H9 (cell line): ENCODE measurements around the gene RANBP9. TPM values are rescaled to one million over a fixed set of nuclear protein-coding genes. Genes with fewer than 3 reads are reported as not detected.

Source experiments
- DNase-seq: peaks from one replicate; pipeline ENCODE4 v3.0.0-alpha.2; 2017
- H2AFZ ChIP-seq: one replicate; pipeline ENCODE4 v1.6.1; 2013; ENCODE audit warnings: mild to moderate bottlenecking, low read length, control low read depth, moderate library complexity
- H2AK5ac ChIP-seq: 2 replicates; pipeline ENCODE4 v1.6.1; 2013; ENCODE audit warnings: low read length, control low read depth, mixed read lengths; ENCODE audit not compliant: insufficient read length
- H2BK120ac ChIP-seq: one replicate; pipeline ENCODE4 v1.6.1; 2013; ENCODE audit warnings: low read depth, mild to moderate bottlenecking, low read length, control low read depth, inconsistent platforms; ENCODE audit not compliant: poor library complexity, severe bottlenecking
- H2BK12ac ChIP-seq: 2 replicates; pipeline ENCODE4 v1.6.1; 2013; ENCODE audit warnings: low read length, control low read depth, mixed read lengths, low read depth; ENCODE audit not compliant: insufficient read length
- H2BK15ac ChIP-seq: 2 replicates; pipeline ENCODE4 v1.6.1; 2013; ENCODE audit warnings: low read depth, low read length, control low read depth
- H2BK20ac ChIP-seq: one replicate; pipeline ENCODE4 v1.6.1; 2013; ENCODE audit warnings: low read depth, mild to moderate bottlenecking, low read length, control low read depth, inconsistent platforms; ENCODE audit not compliant: poor library complexity, severe bottlenecking
- H2BK5ac ChIP-seq: 2 replicates; pipeline ENCODE4 v1.6.1; 2013; ENCODE audit warnings: low read length, control low read depth, mixed read lengths; ENCODE audit not compliant: insufficient read length
- H3K14ac ChIP-seq: 2 replicates; pipeline ENCODE4 v1.6.1; 2013; ENCODE audit warnings: low read length, control low read depth; ENCODE audit not compliant: insufficient read depth
- H3K18ac ChIP-seq: 2 replicates; pipeline ENCODE4 v1.6.1; 2013; ENCODE audit warnings: low read depth, mild to moderate bottlenecking, mixed read lengths, low read length, control low read depth; ENCODE audit not compliant: insufficient read length
- H3K23ac ChIP-seq: 2 replicates; pipeline ENCODE4 v1.6.1; 2013; ENCODE audit warnings: low read length, control low read depth, mixed read lengths, low read depth; ENCODE audit not compliant: insufficient read length
- H3K23me2 ChIP-seq: 2 replicates; pipeline ENCODE4 v1.6.1; 2013; ENCODE audit warnings: low read depth, mild to moderate bottlenecking, mixed read lengths, low read length, control low read depth; ENCODE audit not compliant: insufficient read length, poor library complexity, severe bottlenecking
- H3K27ac ChIP-seq: 2 replicates; pipeline ENCODE4 v1.5.1; 2013; ENCODE audit warnings: low read length, control low read depth, mixed read lengths, low read depth; ENCODE audit not compliant: insufficient read length
- H3K27me3 ChIP-seq: 2 replicates; pipeline ENCODE4 v1.6.1; 2013; ENCODE audit warnings: low read length, control low read depth, inconsistent platforms; ENCODE audit not compliant: insufficient read depth
- H3K4ac ChIP-seq: 2 replicates; pipeline ENCODE4 v1.6.1; 2013; ENCODE audit warnings: low read depth, mild to moderate bottlenecking, control low read depth, inconsistent platforms, low read length, moderate library complexity
- H3K4me1 ChIP-seq: 2 replicates; pipeline ENCODE4 v1.6.1; 2013; ENCODE audit warnings: low read length, control low read depth, inconsistent platforms; ENCODE audit not compliant: insufficient read depth
- H3K4me2 ChIP-seq: 2 replicates; pipeline ENCODE4 v1.6.1; 2013; ENCODE audit warnings: low read length, control low read depth, mixed read lengths; ENCODE audit not compliant: insufficient read length, insufficient read depth
- H3K56ac ChIP-seq: 2 replicates; pipeline ENCODE4 v1.6.1; 2013; ENCODE audit warnings: low read depth, mild to moderate bottlenecking, mixed read lengths, low read length, control low read depth; ENCODE audit not compliant: insufficient read length
- H3K79me1 ChIP-seq: 2 replicates; pipeline ENCODE4 v1.6.1; 2013; ENCODE audit warnings: low read depth, mild to moderate bottlenecking, moderate library complexity, low read length, control low read depth, inconsistent platforms; ENCODE audit not compliant: insufficient read depth, poor library complexity, severe bottlenecking
- H3K79me2 ChIP-seq: 2 replicates; pipeline ENCODE4 v1.6.1; 2013; ENCODE audit warnings: low read length, control low read depth, inconsistent platforms; ENCODE audit not compliant: insufficient read depth
- H3K9ac ChIP-seq: 2 replicates; pipeline ENCODE4 v1.6.1; 2013; ENCODE audit warnings: low read length, control low read depth, mixed read lengths; ENCODE audit not compliant: insufficient read length; ENCODE audit errors: extremely low read depth
- H3K9me3 ChIP-seq: one replicate; pipeline ENCODE4 v1.6.1; 2013; ENCODE audit warnings: low read depth, low read length, inconsistent platforms; ENCODE audit not compliant: control insufficient read depth
- H3T11ph ChIP-seq: one replicate; pipeline ENCODE4 v1.6.1; 2013; ENCODE audit warnings: mild to moderate bottlenecking, low read length, control low read depth, inconsistent platforms
- H4K20me1 ChIP-seq: one replicate; pipeline ENCODE4 v1.6.1; 2013; ENCODE audit not compliant: control insufficient read depth, insufficient read length, insufficient read depth
- H4K5ac ChIP-seq: 2 replicates; pipeline ENCODE4 v1.6.1; 2013; ENCODE audit warnings: low read depth, mild to moderate bottlenecking, mixed read lengths, low read length, control low read depth; ENCODE audit not compliant: insufficient read length
- H4K8ac ChIP-seq: replicated peaks from 2 replicates; pipeline ENCODE4 v1.6.1; 2013; ENCODE audit warnings: low read length, control low read depth, mixed read lengths, low read depth; ENCODE audit not compliant: insufficient read length
- H4K91ac ChIP-seq: 2 replicates; pipeline ENCODE4 v1.6.1; 2013; ENCODE audit warnings: low read depth, mild to moderate bottlenecking, moderate library complexity, mixed read lengths, low read length, control low read depth; ENCODE audit not compliant: insufficient read length
- H3K27ac Mint-ChIP-seq, 3 experiments: 2 replicates in 2 of 3; 3 replicates in 1 of 3; pipeline ENCODE4 v1.8.0; 2020 to 2021; ENCODE audit warnings: mixed read lengths in 3 of 3, mild to moderate bottlenecking in 1 of 3, moderate library complexity in 1 of 3
- H3K27me3 Mint-ChIP-seq: 2 replicates; pipeline ENCODE4 v1.8.0; 2021; ENCODE audit warnings: low read depth, mild to moderate bottlenecking, moderate library complexity, mixed read lengths
- H3K36me3 Mint-ChIP-seq, 3 experiments: 2 replicates in 2 of 3; 3 replicates in 1 of 3; pipeline ENCODE4 v1.8.0; 2020 to 2021; ENCODE audit warnings: low read depth in 3 of 3, mixed read lengths in 3 of 3; ENCODE audit not compliant: insufficient read depth in 1 of 3
- H3K4me1 Mint-ChIP-seq, 2 experiments: 2 replicates each; pipeline ENCODE4 v1.8.0; 2020; ENCODE audit warnings: mixed read lengths in 2 of 2
- H3K4me3 Mint-ChIP-seq, 2 experiments: 2 replicates in 1 of 2; 3 replicates in 1 of 2; pipeline ENCODE4 v1.8.0; 2020 to 2021; ENCODE audit warnings: mild to moderate bottlenecking in 2 of 2, mixed read lengths in 2 of 2, moderate library complexity in 1 of 2
- H3K9me3 Mint-ChIP-seq, 2 experiments: 2 replicates in 1 of 2; 3 replicates in 1 of 2; pipeline ENCODE4 v1.8.0; 2020; ENCODE audit warnings: mild to moderate bottlenecking in 2 of 2, mixed read lengths in 2 of 2, moderate library complexity in 1 of 2
- WGBS: extraction: QIAGEN DNeasy Blood & Tissue Kit; methylation state at CpG from one replicate; pipeline ENCODE4 v1.1.7; 2013; ENCODE audit warnings: missing lambda C conversion rate, low lambda C conversion rate, mixed read lengths; ENCODE audit not compliant: insufficient read length; ENCODE audit errors: extremely low coverage; 5-methylcytosine and 5-hydroxymethylcytosine counted together
- total RNA-seq: library from RNA; stranded (reverse); gene quantifications from 2 replicates; pipeline ENCODE4 v1.2.1, GENCODE V29; 2021
- TF ChIP-seq, protein P1 (sequence below): fragments of 200-600 bp; sonication (generic); conservative IDR thresholded peaks from 3 replicates; pipeline ENCODE4 v1.8.0; 2021; ENCODE audit warnings: antibody characterized with exemption, mild to moderate bottlenecking

RANBP9 gene
- total RNA-seq, 1 experiment from 2014 or later = 37.2 TPM

DNA sequence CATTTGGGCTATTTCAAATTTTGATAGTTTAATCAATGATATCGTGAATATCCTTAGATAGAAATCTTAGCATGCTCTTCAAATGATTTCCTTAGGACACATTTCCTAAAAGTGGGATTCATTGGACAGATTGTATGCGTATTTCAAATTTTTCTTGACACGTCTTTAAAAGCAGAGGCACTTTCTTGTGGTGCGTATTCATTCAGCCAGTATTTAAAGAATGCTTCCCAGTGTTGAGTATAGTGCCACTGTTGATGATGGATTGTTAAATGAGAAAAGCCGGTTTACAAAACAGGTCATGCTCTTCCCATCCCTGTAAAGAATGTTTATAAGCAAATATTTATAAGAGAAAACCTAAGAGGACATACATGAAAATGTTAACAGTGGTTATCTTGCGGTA lies 111.6 kb downstream of the RANBP9 start:
- Histone ChIP-seq H2BK20ac (no peak overlapping the region), H4K91ac (no peak overlapping the region), H3K23me2 (no peaks in the 10 kb centered on the region), H3K79me1 (no peaks in the 10 kb centered on the region), H2BK5ac (no peak overlapping the region), H3K4me2 (no peak overlapping the region), H3K56ac (no peak overlapping the region), H3K27me3 (no peaks in the 10 kb centered on the region), H3K14ac (no peak overlapping the region), H2BK12ac (no peak overlapping the region), H2BK15ac (no peak overlapping the region), H2AFZ (no peak overlapping the region), H3K9ac (no peak overlapping the region), H3K23ac (no peak overlapping the region), H3K79me2 (no peaks in the 10 kb centered on the region), H3K9me3 (no peaks in the 10 kb centered on the region), H3T11ph (no peak overlapping the region), H2AK5ac (no peak overlapping the region), H3K18ac (no peak overlapping the region), H4K8ac (no peak overlapping the region), H4K5ac (no peak overlapping the region), H3K4me1 (no peaks in the 10 kb centered on the region), H4K20me1 (no peaks in the 10 kb centered on the region), H3K27ac (no peak overlapping the region), H3K4ac (no peak overlapping the region), H2BK120ac (no peak overlapping the region)
- Mint-ChIP-seq H3K27ac (no peak overlapping the region), H3K27me3 (no peaks in the 10 kb centered on the region), H3K9me3 (no peaks in the 10 kb centered on the region), H3K36me3 (peaks cover 7 to 63% (median 58%) of the 10 kb centered on the region in 3 experiments; a peak in 6 of 7 replicates), H3K4me3 (no peak overlapping the region), H3K4me1 (peaks cover 3 to 5% of the 10 kb centered on the region in 2 experiments; a peak in 1 of 4 replicates)
- WGBS = no CpG with 5 or more reads among the region's 6 CpGs
- TF ChIP-seq, protein P1, sequence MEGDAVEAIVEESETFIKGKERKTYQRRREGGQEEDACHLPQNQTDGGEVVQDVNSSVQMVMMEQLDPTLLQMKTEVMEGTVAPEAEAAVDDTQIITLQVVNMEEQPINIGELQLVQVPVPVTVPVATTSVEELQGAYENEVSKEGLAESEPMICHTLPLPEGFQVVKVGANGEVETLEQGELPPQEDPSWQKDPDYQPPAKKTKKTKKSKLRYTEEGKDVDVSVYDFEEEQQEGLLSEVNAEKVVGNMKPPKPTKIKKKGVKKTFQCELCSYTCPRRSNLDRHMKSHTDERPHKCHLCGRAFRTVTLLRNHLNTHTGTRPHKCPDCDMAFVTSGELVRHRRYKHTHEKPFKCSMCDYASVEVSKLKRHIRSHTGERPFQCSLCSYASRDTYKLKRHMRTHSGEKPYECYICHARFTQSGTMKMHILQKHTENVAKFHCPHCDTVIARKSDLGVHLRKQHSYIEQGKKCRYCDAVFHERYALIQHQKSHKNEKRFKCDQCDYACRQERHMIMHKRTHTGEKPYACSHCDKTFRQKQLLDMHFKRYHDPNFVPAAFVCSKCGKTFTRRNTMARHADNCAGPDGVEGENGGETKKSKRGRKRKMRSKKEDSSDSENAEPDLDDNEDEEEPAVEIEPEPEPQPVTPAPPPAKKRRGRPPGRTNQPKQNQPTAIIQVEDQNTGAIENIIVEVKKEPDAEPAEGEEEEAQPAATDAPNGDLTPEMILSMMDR = no peak
- DNase-seq = no peak
